K562 (cell line): ENCODE data around the gene EPOP. TPM values are rescaled to one million over a fixed set of nuclear protein-coding genes. Genes with fewer than 3 reads are reported as not detected.
A peak's percentile ranks its signal among the peaks of the same experiment; 100 is the strongest.

Source experiments
- BRCA1 ChIP-seq, 2 experiments: fragments of 450-650 bp in 1 of 2; sonication (generic) in 1 of 2; formaldehyde crosslinking in 1 of 2; IDR thresholded peaks; 2 replicates each; pipeline versions ENCODE4 v1.5.0 to v1.6.1; 2017 to 2020; ENCODE audit warnings: mild to moderate bottlenecking in 1 of 2, missing genetic modification reagents in 1 of 2
- CTCF ChIP-seq, 3 experiments: IDR thresholded peaks in 2 of 3; conservative IDR thresholded peaks in 1 of 3; 2 replicates each; pipeline ENCODE4 v1.5.1; 2011 to 2012; ENCODE audit warnings: low read length in 3 of 3, mild to moderate bottlenecking in 3 of 3, control low read depth in 2 of 3, improper control_type of control experiment in 1 of 3, inconsistent platforms in 1 of 3, low read depth in 1 of 3, mixed read lengths in 1 of 3, moderate library complexity in 1 of 3; ENCODE audit not compliant: insufficient read depth in 2 of 3
- FOSL1 ChIP-seq: fragments of 200-800 bp; sonication (Bioruptor generic); conservative IDR thresholded peaks from 2 replicates; pipeline ENCODE4 v1.6.1; 2016; ENCODE audit warnings: missing genetic modification characterization, missing compliant biosample characterization
- MNT ChIP-seq, 2 experiments: fragments of 450-650 bp; conservative IDR thresholded peaks; 2 replicates each; pipeline ENCODE4 v1.6.1; 2017; ENCODE audit warnings: mild to moderate bottlenecking in 2 of 2, moderate library complexity in 2 of 2
- MYNN ChIP-seq, 2 experiments: sonication (generic); formaldehyde crosslinking in 1 of 2; IDR thresholded peaks; 2 replicates each; pipeline versions ENCODE4 v1.5.0 to v1.6.1; 2016 to 2020; ENCODE audit warnings: antibody characterized with exemption in 1 of 2, missing genetic modification reagents in 1 of 2
- NFIX ChIP-seq: fragments of 250-450 bp; sonication (Bioruptor Pico); IDR thresholded peaks from 2 replicates; pipeline ENCODE4 v1.4.0; 2020; ENCODE audit warnings: low read depth, mild to moderate bottlenecking, moderate library complexity
- NR3C1 ChIP-seq: sonication (generic); formaldehyde crosslinking; IDR thresholded peaks from 2 replicates; pipeline ENCODE4 v1.8.1; 2022; ENCODE audit warnings: missing genetic modification reagents
- PREB ChIP-seq: sonication (generic); formaldehyde crosslinking; IDR thresholded peaks from 2 replicates; pipeline ENCODE4 v1.8.1; 2023; ENCODE audit warnings: mild to moderate bottlenecking, missing genetic modification reagents
- RBM22 ChIP-seq: fragments of 200-400 bp; formaldehyde crosslinking; IDR thresholded peaks from 2 replicates; pipeline ENCODE4 v1.6.1; 2018; ENCODE audit warnings: low read length, low read depth; ENCODE audit not compliant: poor library complexity, severe bottlenecking
- SMC3 ChIP-seq: conservative IDR thresholded peaks from 2 replicates; pipeline ENCODE4 v1.6.1; 2011; ENCODE audit warnings: low read depth, low read length, improper control_type of control experiment; ENCODE audit not compliant: insufficient read depth
- TCF7L2 ChIP-seq: fragments of 150-350 bp; IDR thresholded peaks from 2 replicates; pipeline ENCODE4 v1.6.1; 2016; ENCODE audit warnings: low read depth, mild to moderate bottlenecking, low read length, moderate library complexity
- ZHX1 ChIP-seq: fragments of 150-350 bp; conservative IDR thresholded peaks from 2 replicates; pipeline ENCODE4 v1.6.1; 2014; ENCODE audit warnings: low read length
- ZNF584 ChIP-seq: fragments of 200-800 bp; sonication (Bioruptor generic); IDR thresholded peaks from 2 replicates; pipeline ENCODE4 v1.6.1; 2016; ENCODE audit warnings: low read depth, mild to moderate bottlenecking, missing genetic modification characterization, missing compliant biosample characterization
- ZNF740 ChIP-seq, 3 experiments: fragments of 200-800 bp in 1 of 3; sonication (Bioruptor generic) in 1 of 3; sonication (generic) in 1 of 3; formaldehyde crosslinking in 1 of 3; IDR thresholded peaks; 2 replicates each; pipeline versions ENCODE4 v1.6.1 to v1.8.0; 2016 to 2022; ENCODE audit warnings: mild to moderate bottlenecking in 2 of 3, missing compliant biosample characterization in 2 of 3, missing genetic modification characterization in 2 of 3, missing genetic modification reagents in 1 of 3
- polyA plus RNA-seq, 8 experiments: library from polyadenylated mRNA; depleted of rRNA in 4 of 8; stranded (reverse) in 5 of 8; unstranded in 3 of 8; fragments of >200 nt; fragmentation: Nextera tagmentation in 2 of 8; fragmentation: Illumina TruSeq in 1 of 8; extraction: Ambion mirVana in 2 of 8; extraction: Trizol in 1 of 8; gene quantifications; 2 replicates each; pipeline versions ENCODE4 v1.2.1 to v1.2.3, GENCODE V29; 2011 to 2014; ENCODE audit warnings: inconsistent platforms in 1 of 8, missing spikeins in 1 of 8
- total RNA-seq, 7 experiments: library from RNA; depleted of rRNA in 6 of 7; stranded (reverse); fragments of >200 nt in 6 of 7; fragmentation: Illumina TruSeq in 2 of 7; extraction: Trizol in 2 of 7; gene quantifications; 2 replicates each; pipeline versions ENCODE4 v1.2.1 to v1.2.3, GENCODE V29; 2011 to 2021; ENCODE audit warnings: low replicate concordance in 1 of 7

The EPOP gene
- total and polyA plus RNA-seq, 9 of the 15 experiments (the other 6 are each of a cell fraction or from before 2014, with no cell fraction given): 0.41 to 10.6 (median 4.6) TPM

GRCh38 chr17:38676706-38677504, 2.1 kb upstream of the EPOP start (continued):
- TF ChIP-seq SMC3 (peak; percentile 87), FOSL1 (tag) (0 out of 2 replicates have a peak, but pooled peaks have one; percentile 18), NR3C1 (no peak), CTCF (IDR thresholded peaks at IDR 0.05 in 2 of 3, conservative IDR thresholded peaks at IDR 0.05 in 1 of 3; ENCODE audit: insufficient read depth in 2 of 3, low read depth in 1 of 3, low read length in 3 of 3) (peak; percentile 94 to 99 (median 99)), TCF7L2 (no peak), RBM22 (no peak), MYNN (IDR thresholded peaks at IDR 0.05) (no peak), MYNN (CRISPR knock-in tag; IDR thresholded peaks at IDR 0.05) (no peak), ZNF740 (CRISPR knock-in tag; IDR thresholded peaks at IDR 0.05) (no peak), ZNF740 (tag; IDR thresholded peaks at IDR 0.05) (no peak), PREB (no peak), ZNF584 (CRISPR knock-in tag) (no peak), ZHX1 (no peak), NFIX (no peak), MNT (conservative IDR thresholded peaks at IDR 0.05) (peak; percentile 84 to 91), BRCA1 (IDR thresholded peaks at IDR 0.05) (no peak), BRCA1 (CRISPR knock-in tag; IDR thresholded peaks at IDR 0.05) (no peak)
